Mesenchymal stem cell (in vitro differentiated cells and primary cell): ENCODE data around the gene DFFB.

Source experiments
- DNase-seq: peaks from one replicate; pipeline ENCODE4 v3.0.0-alpha.2; 2013
- H2AFZ ChIP-seq: one replicate; pipeline ENCODE4 v1.6.1; 2013; ENCODE audit warnings: low read depth, mild to moderate bottlenecking, control low read depth, inconsistent platforms, low read length, moderate library complexity
- H2AK5ac ChIP-seq: 2 replicates; pipeline ENCODE4 v1.6.1; 2013; ENCODE audit warnings: low read length, moderate library complexity, mild to moderate bottlenecking, inconsistent platforms; ENCODE audit not compliant: severe bottlenecking
- H2BK120ac ChIP-seq: one replicate; pipeline ENCODE4 v1.6.1; 2013; ENCODE audit warnings: low read depth, mild to moderate bottlenecking, inconsistent platforms, low read length, moderate library complexity
- H2BK12ac ChIP-seq, 2 experiments: one replicate each; pipeline ENCODE4 v1.6.1; 2013; ENCODE audit warnings: inconsistent platforms in 2 of 2, low read length in 2 of 2, mild to moderate bottlenecking in 2 of 2, moderate library complexity in 2 of 2, control low read depth in 1 of 2
- H2BK15ac ChIP-seq: one replicate; pipeline ENCODE4 v1.6.1; 2013; ENCODE audit warnings: mild to moderate bottlenecking, low read depth, inconsistent platforms; ENCODE audit not compliant: poor library complexity, severe bottlenecking
- H2BK5ac ChIP-seq: 2 replicates; pipeline ENCODE4 v1.6.1; 2013; ENCODE audit warnings: low read depth, mild to moderate bottlenecking, low read length, control low read depth, inconsistent platforms; ENCODE audit not compliant: poor library complexity, severe bottlenecking
- H3K14ac ChIP-seq, 2 experiments: one replicate each; pipeline ENCODE4 v1.6.1; 2013; ENCODE audit warnings: inconsistent platforms in 2 of 2, low read length in 2 of 2, control low read depth in 1 of 2, mild to moderate bottlenecking in 1 of 2, moderate library complexity in 1 of 2
- H3K18ac ChIP-seq, 2 experiments: one replicate each; pipeline ENCODE4 v1.6.1; 2013; ENCODE audit warnings: inconsistent platforms in 2 of 2, low read length in 2 of 2, control low read depth in 1 of 2, low read depth in 1 of 2, mild to moderate bottlenecking in 1 of 2
- H3K23ac ChIP-seq, 2 experiments: one replicate each; pipeline ENCODE4 v1.6.1; 2013; ENCODE audit warnings: inconsistent platforms in 2 of 2, low read length in 2 of 2, mild to moderate bottlenecking in 2 of 2, moderate library complexity in 2 of 2, control low read depth in 1 of 2
- H3K27ac ChIP-seq: 2 replicates; pipeline ENCODE4 v1.5.1; 2013; ENCODE audit warnings: mild to moderate bottlenecking, moderate library complexity, low read length, control low read depth, inconsistent platforms; ENCODE audit not compliant: poor library complexity, severe bottlenecking
- H3K27me3 ChIP-seq, 2 experiments: 2 replicates each; pipeline versions ENCODE4 v1.6.1 to v1.7.0; 2013; ENCODE audit warnings: low read length in 2 of 2, mild to moderate bottlenecking in 2 of 2, moderate library complexity in 2 of 2, control low read depth in 1 of 2, inconsistent platforms in 1 of 2; ENCODE audit not compliant: control insufficient read depth in 1 of 2, insufficient read depth in 1 of 2
- H3K36me3 ChIP-seq, 2 experiments: 2 replicates each; pipeline versions ENCODE4 v1.6.1 to v1.7.0; 2013; ENCODE audit warnings: low read length in 2 of 2, control low read depth in 1 of 2, inconsistent platforms in 1 of 2, low read depth in 1 of 2, mild to moderate bottlenecking in 1 of 2; ENCODE audit not compliant: insufficient read depth in 2 of 2, control insufficient read depth in 1 of 2
- H3K4ac ChIP-seq, 2 experiments: one replicate each; pipeline ENCODE4 v1.6.1; 2013; ENCODE audit warnings: inconsistent platforms in 2 of 2, low read length in 2 of 2, mild to moderate bottlenecking in 2 of 2, moderate library complexity in 2 of 2, control low read depth in 1 of 2, low read depth in 1 of 2
- H3K4me1 ChIP-seq: 2 replicates; pipeline ENCODE4 v1.6.1; 2013; ENCODE audit warnings: low read depth, low read length, control low read depth; ENCODE audit not compliant: control insufficient read depth, insufficient read depth
- H3K4me2 ChIP-seq: 2 replicates; pipeline ENCODE4 v1.6.1; 2013; ENCODE audit warnings: low read length, mild to moderate bottlenecking, inconsistent platforms; ENCODE audit not compliant: poor library complexity, severe bottlenecking
- H3K4me3 ChIP-seq, 2 experiments: 2 replicates each; pipeline versions ENCODE4 v1.5.1 to v1.7.0; 2013; ENCODE audit warnings: low read length in 2 of 2, mild to moderate bottlenecking in 2 of 2, control low read depth in 1 of 2, low read depth in 1 of 2; ENCODE audit not compliant: insufficient read depth in 1 of 2
- H3K79me1 ChIP-seq: replicated peaks from 2 replicates; pipeline ENCODE4 v1.6.1; 2013; ENCODE audit warnings: mild to moderate bottlenecking, control low read depth, low read length, inconsistent platforms; ENCODE audit not compliant: poor library complexity, severe bottlenecking
- H3K9ac ChIP-seq: 2 replicates; pipeline ENCODE4 v1.7.0; 2013; ENCODE audit warnings: mild to moderate bottlenecking, low read length, moderate library complexity
- H3K9me3 ChIP-seq: 2 replicates; pipeline ENCODE4 v1.7.0; 2013; ENCODE audit warnings: mild to moderate bottlenecking, low read length; ENCODE audit not compliant: control insufficient read depth
- H4K8ac ChIP-seq: one replicate; pipeline ENCODE4 v1.6.1; 2013; ENCODE audit warnings: inconsistent platforms, mild to moderate bottlenecking, low read length, moderate library complexity
- H4K91ac ChIP-seq: one replicate; pipeline ENCODE4 v1.6.1; 2013; ENCODE audit warnings: mild to moderate bottlenecking, low read length, inconsistent platforms
- WGBS: methylation state at CpG from one replicate; pipeline ENCODE4 v1.1.7; 2013; ENCODE audit warnings: mixed read lengths; 5-methylcytosine and 5-hydroxymethylcytosine counted together

DFFB gene

DNA sequence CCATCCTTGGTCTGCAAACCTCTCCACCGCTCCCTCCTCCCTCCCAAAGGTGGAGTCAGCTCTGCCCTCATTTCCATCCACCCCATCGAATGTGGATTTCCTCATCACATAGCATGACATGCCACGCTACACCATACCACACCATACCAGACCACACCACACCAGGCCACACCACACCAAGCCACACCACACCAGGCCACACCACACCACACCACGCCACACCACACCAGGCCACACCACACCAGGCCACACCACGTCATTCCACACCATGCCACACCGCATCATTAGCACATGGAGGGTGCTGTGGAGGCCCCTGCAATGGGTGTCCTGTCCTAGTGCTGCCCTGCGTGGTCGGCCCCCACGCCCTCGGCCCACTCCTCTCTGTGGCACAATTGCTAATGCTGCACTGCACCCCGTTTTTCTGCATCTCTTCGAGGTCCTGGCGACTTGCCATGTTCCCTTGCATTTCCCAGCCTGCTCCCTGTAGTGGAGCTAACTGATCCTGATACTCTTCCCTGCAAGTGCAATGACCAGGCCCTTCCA is 11.3 kb downstream of the DFFB start:
- Histone ChIP-seq H2AK5ac (no peak overlapping the region), H4K91ac (peak overlapping the region; percentile 30), H2AFZ (no peak overlapping the region), H2BK5ac (no peak overlapping the region), H3K27ac (no peak overlapping the region), H3K4me1 (peaks cover 23% of the 10 kb centered on the region), H3K23ac (no peak overlapping the region), H3K36me3 (peaks cover 43 to 54% of the 10 kb centered on the region in 2 experiments), H3K4me3 (no peak overlapping the region), H2BK15ac (no peak overlapping the region), H3K9ac (no peak overlapping the region), H3K4me2 (no peak overlapping the region), H4K8ac (no peak overlapping the region), H3K27me3 (no peaks in the 10 kb centered on the region), H3K18ac (no peak overlapping the region), H3K9me3 (no peaks in the 10 kb centered on the region), H2BK12ac (no peak overlapping the region), H3K79me1 (peaks cover 13% of the 10 kb centered on the region), H3K4ac (no peak overlapping the region), H3K14ac (no peak overlapping the region), H2BK120ac (no peak overlapping the region)
- WGBS = 79% methylated on average over 12 of the region's 13 CpGs
- DNase-seq = no peak

DNA sequence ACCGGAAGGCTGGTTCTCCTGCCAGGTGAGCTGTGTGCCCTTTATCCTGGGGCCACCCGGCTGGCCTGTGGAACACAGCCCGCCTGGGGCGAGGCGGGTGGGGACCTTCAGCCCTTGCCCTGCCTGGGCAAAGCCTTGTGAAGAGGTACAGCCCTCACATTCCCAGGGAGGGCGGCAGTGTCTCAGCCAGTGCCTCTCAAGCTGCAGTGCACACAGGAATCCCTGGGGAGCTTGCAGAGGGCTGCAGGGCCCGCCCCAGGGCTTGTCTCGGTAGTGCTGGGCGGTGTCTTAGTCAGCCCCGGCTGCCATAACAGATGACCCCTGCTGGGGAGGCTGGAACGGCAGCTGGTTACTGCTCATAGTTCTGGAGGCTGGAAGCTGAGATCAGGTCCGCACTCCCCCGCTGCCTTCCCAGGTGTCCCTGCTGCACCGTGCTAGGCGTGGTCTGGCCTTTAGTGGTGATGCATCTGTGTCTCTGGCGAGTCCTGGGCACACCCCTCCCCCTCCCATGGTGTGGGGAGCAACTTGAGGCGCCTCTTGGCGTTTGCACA is 12.6 kb downstream of the DFFB start:
- peaks cover 52 to 62% of the 10 kb centered on the region in 2 experiments for H3K36me3 ChIP-seq
- H3K18ac ChIP-seq = no peak overlapping the region
- H2BK5ac ChIP-seq = peak overlapping the region; percentile 1
- no peak overlapping the region for H3K9ac ChIP-seq
- H4K8ac ChIP-seq = no peak overlapping the region
- H4K91ac ChIP-seq = no peak overlapping the region
- peaks cover 11% of the 10 kb centered on the region for H3K79me1 ChIP-seq
- H3K9me3 ChIP-seq = no peaks in the 10 kb centered on the region
- no peaks in the 10 kb centered on the region for H3K27me3 ChIP-seq
- no peak overlapping the region for H2AFZ ChIP-seq
- peak overlapping the region; percentile 46 for H3K27ac ChIP-seq
- 67% methylated on average over 18 of the region's 18 CpGs for WGBS
- H2BK15ac ChIP-seq = no peak overlapping the region
- H3K4ac ChIP-seq = no peak overlapping the region
- peak overlapping the region; percentile 7 for H2AK5ac ChIP-seq
- H3K4me1 ChIP-seq = peaks cover 23% of the 10 kb centered on the region
- no peak overlapping the region for H3K14ac ChIP-seq
- peak; percentile 57 for DNase-seq
- no peak overlapping the region for H2BK120ac ChIP-seq
- H2BK12ac ChIP-seq = no peak overlapping the region
- no peak overlapping the region for H3K23ac ChIP-seq
- no peak overlapping the region for H3K4me3 ChIP-seq
- no peak overlapping the region for H3K4me2 ChIP-seq

DNA sequence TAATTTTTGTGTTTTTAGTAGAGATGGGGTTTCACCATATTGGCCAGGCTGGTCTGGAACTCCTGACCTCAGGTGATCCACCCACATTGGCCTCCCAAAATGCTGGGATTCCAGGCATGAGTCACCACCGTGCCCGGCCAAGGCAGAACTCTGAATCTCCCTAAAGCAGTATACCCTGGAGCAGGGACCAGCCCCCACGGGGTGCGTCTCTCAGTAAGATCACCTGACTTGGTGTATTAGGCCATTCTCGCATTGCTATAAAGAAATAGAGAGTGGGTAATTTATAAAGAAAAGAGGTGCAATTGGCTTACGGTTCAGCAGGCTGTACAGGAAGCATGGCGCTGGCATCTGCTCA is 14.2 kb downstream of the DFFB start:
- Histone ChIP-seq H2AFZ (no peak overlapping the region), H2BK120ac (no peak overlapping the region), H3K18ac (no peak overlapping the region), H3K4me3 (no peak overlapping the region), H2BK12ac (no peak overlapping the region), H3K9me3 (no peaks in the 10 kb centered on the region), H3K36me3 (peaks cover 56 to 74% of the 10 kb centered on the region in 2 experiments), H4K8ac (no peak overlapping the region), H3K14ac (no peak overlapping the region), H3K4me1 (peaks cover 21% of the 10 kb centered on the region), H3K27me3 (no peaks in the 10 kb centered on the region), H3K79me1 (peaks cover 2% of the 10 kb centered on the region), H3K9ac (no peak overlapping the region), H2BK5ac (no peak overlapping the region), H3K4me2 (no peak overlapping the region), H2AK5ac (no peak overlapping the region), H4K91ac (no peak overlapping the region), H3K27ac (no peak overlapping the region), H3K23ac (no peak overlapping the region), H3K4ac (no peak overlapping the region), H2BK15ac (no peak overlapping the region)
- 97% methylated on average over 7 of the region's 7 CpGs for WGBS
- no peak for DNase-seq

DNA sequence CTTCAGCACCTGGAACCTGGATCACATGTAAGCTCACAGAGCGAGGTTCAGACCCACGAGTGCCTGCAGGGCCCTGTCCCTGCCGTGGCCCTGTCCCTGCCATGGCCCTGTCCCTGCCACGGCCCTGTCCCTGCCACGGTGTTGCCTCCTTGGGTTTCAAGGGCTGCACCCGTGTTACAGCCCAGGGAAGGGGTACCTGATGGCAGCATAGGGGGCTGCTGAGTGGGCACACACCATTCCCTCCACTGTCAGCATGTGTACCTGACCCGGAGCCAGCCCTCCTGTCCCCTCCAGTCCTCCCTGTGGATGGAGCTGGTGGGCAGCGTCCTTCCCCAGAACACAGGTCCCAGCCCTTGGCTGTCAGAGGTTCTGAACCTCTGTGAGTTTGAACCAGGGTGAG is 15.3 kb downstream of the DFFB start:
- peaks cover 2% of the 10 kb centered on the region for H3K79me1 ChIP-seq
- peaks cover 59 to 72% of the 10 kb centered on the region in 2 experiments for H3K36me3 ChIP-seq
- H2BK15ac ChIP-seq = no peak overlapping the region
- no peak overlapping the region for H2BK120ac ChIP-seq
- H2BK5ac ChIP-seq = no peak overlapping the region
- no peak overlapping the region for H2BK12ac ChIP-seq
- H3K14ac ChIP-seq = no peak overlapping the region
- no peak overlapping the region for H3K9ac ChIP-seq
- WGBS = 88% methylated on average over 8 of the region's 8 CpGs
- H2AFZ ChIP-seq = no peak overlapping the region
- no peaks in the 10 kb centered on the region for H3K27me3 ChIP-seq
- no peak overlapping the region for H3K4me3 ChIP-seq
- H4K91ac ChIP-seq = peak overlapping the region; percentile 10
- H3K27ac ChIP-seq = no peak overlapping the region
- no peaks in the 10 kb centered on the region for H3K9me3 ChIP-seq
- H2AK5ac ChIP-seq = no peak overlapping the region
- no peak overlapping the region for H4K8ac ChIP-seq
- no peak overlapping the region for H3K4ac ChIP-seq
- H3K4me1 ChIP-seq = peaks cover 21% of the 10 kb centered on the region
- no peak overlapping the region for H3K18ac ChIP-seq
- H3K23ac ChIP-seq = no peak overlapping the region
- no peak for DNase-seq
- H3K4me2 ChIP-seq = no peak overlapping the region
